Motor neuron (in vitro differentiated cells): ENCODE measurements around the gene COG4. TPM values are rescaled to one million over a fixed set of nuclear protein-coding genes. Genes with fewer than 3 reads are reported as not detected.

ENCODE experiments used
- total RNA-seq, 8 experiments: library from RNA; unstranded; fragments of 300-600 nt; gene quantifications; 2 replicates each; pipeline versions ENCODE4 v1.2.3 to v1.2.4, GENCODE V29; 2022

Gene COG4
- total RNA-seq, 8 experiments from 2014 or later = 43.4 to 84.9 (median 53.6) TPM

Other genes with a start within 250 kb of the COG4 start
- gene AARS1, start 234.0 kb downstream of the COG4 start, total RNA-seq = 100 to 1,000 TPM in 7 of 8 experiments, 10 to 100 TPM in 1; 78.9 to 198 (median 137) TPM
- gene DDX19B, start 224.4 kb downstream of the COG4 start, total RNA-seq = 10 to 100 TPM; 18.8 to 37.4 (median 29.5) TPM
- 10 to 100 TPM; 29.0 to 54.7 (median 41.0) TPM for gene DDX19A, start 176.7 kb downstream of the COG4 start, total RNA-seq
- 10 to 100 TPM; 14.2 to 35.6 (median 22.0) TPM for gene ST3GAL2, start 84.5 kb downstream of the COG4 start, total RNA-seq
- 10 to 100 TPM in 2 of 8 experiments, 1 to 10 TPM in 6; 4.4 to 18.2 (median 7.6) TPM for gene FCSK, start 69.0 kb downstream of the COG4 start, total RNA-seq
- 100 to 1,000 TPM in 3 of 8 experiments, 10 to 100 TPM in 5; 74.7 to 258 (median 96.0) TPM for gene SF3B3, start 262 bp upstream of the COG4 start, total RNA-seq
- gene IL34, start 123.0 kb upstream of the COG4 start, total RNA-seq = 1 to 10 TPM in 4 of 8 experiments, under 1 TPM in 4; 0.25 to 2.5 (median 1.00) TPM
- gene MTSS2, start 162.5 kb upstream of the COG4 start, total RNA-seq = 100 to 1,000 TPM in 1 of 8 experiments, 10 to 100 TPM in 7; 11.7 to 109 (median 25.6) TPM